Superior temporal gyrus (tissue), 1 donor: ENCODE measurements around the gene GHRH.
A peak's percentile ranks its signal among the peaks of the same experiment; 100 is the strongest.

Experiments
- DNase-seq: peaks from one replicate; pipeline ENCODE4 v3.0.0-alpha.2; 2016; ENCODE audit errors: extremely low spot score

GHRH gene

GRCh38 chr20:37205794-37206193 is 55.8 kb downstream of the GHRH start:
- no peak for DNase-seq

DNA sequence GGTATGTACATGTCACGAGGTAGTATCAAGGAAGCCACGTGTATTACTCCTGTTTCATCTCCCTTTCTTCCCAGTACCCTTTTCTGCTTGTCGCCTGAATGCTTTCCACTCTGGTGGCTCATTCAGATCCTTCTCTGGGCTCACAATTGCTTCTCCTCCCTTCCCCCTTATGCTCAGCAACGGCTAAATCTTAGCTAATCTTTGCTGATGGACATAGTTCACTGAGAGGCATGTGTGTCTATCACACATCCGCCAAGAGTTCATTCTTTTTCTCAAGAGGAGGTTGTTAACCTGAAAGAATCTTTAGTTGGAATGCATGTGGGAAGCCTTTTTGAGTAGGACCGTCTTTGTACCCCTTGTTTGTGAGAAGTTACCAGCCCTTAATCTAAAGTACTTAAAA is 56.5 kb downstream of the GHRH start:
- DNase-seq: no peak

DNA sequence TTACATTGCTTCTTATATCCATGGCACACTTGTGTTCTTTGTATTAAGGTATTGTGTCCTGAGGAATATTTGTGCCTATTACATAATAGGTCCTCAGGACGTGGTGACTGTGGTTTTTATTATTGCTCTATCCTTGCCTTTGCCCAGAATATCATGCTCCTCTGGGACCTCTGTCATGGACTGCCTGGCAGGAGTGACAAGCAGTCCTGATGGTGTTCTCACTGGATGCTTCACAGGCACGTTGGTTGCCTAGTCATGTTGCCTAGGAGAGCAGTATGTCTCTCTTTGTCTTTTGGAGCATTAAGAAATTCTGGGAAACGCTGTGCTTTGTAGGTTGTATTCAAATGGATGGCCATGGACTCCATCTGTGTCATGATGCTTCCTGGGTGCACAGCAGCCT is 57.6 kb downstream of the GHRH start:
- no peak for DNase-seq

DNA sequence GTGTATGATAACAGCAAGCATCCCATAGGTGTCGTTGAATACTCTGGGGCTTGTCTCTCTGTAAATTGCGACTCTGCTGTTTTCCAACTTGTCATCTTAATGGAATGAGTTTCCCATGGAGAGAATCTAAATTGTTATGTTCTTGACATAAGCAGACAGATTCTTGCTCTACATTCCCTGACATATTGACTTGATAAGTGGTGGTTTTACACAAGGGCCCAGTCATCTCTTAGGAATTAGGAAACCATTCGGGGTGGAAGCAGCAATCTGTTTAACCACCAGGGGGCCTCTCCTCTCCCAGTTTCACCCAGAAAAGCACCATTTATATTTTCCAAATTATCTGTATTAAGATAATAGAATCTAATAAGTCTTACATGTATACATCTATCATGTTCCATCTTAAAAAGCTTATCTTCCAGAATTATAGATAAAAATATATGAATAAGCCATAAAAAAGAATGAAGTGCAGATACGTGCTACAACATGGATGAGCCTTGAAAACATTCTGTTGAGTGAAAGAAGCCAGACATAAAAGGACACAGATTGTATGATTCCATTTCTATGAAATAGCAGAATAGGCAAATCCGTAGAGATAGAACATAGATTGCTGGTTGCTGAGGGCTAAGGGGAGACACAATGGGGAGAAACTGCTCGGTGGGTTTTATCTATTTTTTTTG is 59.2 kb downstream of the GHRH start:
- peak; percentile 74 for DNase-seq

DNA sequence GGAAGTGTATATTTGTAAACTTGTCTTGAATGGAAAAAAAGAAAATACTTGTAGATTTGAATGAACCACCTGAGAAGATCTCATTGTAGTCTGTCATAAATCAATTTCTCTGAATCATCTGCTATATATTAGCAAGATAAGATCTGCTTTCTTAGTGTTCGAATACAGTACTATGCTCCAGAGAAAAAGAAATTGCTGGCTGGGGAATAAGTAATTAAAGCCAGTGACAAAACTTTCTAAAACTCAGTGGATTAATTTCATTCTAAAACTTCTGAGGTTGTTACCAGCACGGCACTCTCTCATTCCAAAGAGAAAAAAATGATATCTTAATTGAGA is 59.8 kb downstream of the GHRH start:
- DNase-seq: no peak
